WERI-Rb-1 (cell line): ENCODE measurements around the gene ZW10.

ENCODE experiments used
- DNase-seq: peaks from one replicate; pipeline ENCODE4 v3.0.0-alpha.2; 2020
- H3K27ac ChIP-seq: fragments of 250-450 bp; sonication (Bioruptor Pico); 2 replicates; pipeline ENCODE4 v1.5.1; 2020; ENCODE audit warnings: mild to moderate bottlenecking, moderate library complexity
- H3K27me3 ChIP-seq: fragments of 250-450 bp; sonication (Bioruptor Pico); 2 replicates; pipeline ENCODE4 v1.5.1; 2021; ENCODE audit warnings: mild to moderate bottlenecking, low read depth, moderate library complexity; ENCODE audit not compliant: insufficient read depth, severe bottlenecking
- H3K36me3 ChIP-seq: fragments of 250-450 bp; sonication (Bioruptor Pico); 2 replicates; pipeline ENCODE4 v1.5.1; 2020; ENCODE audit warnings: mild to moderate bottlenecking, moderate library complexity
- H3K4me3 ChIP-seq: 2 replicates; pipeline ENCODE4 v1.5.1; 2011; ENCODE audit warnings: low read depth, mild to moderate bottlenecking, control low read depth, low read length
- H3K9me3 ChIP-seq: fragments of 250-450 bp; sonication (Bioruptor Pico); 2 replicates; pipeline ENCODE4 v1.5.1; 2021; ENCODE audit warnings: mild to moderate bottlenecking, moderate library complexity; ENCODE audit not compliant: severe bottlenecking
- CTCF ChIP-seq: IDR thresholded peaks from 2 replicates; pipeline ENCODE4 v1.5.1; 2011; ENCODE audit warnings: low read depth, mild to moderate bottlenecking, control low read depth, inconsistent platforms, low read length

Gene ZW10

GRCh38 chr11:113736323-113736722 lies 37.2 kb downstream of the ZW10 start:
- peaks cover 41% of the 10 kb centered on the region for H3K36me3 ChIP-seq
- no peak overlapping the region for H3K27ac ChIP-seq
- no peaks in the 10 kb centered on the region for H3K9me3 ChIP-seq
- no peaks in the 10 kb centered on the region for H3K27me3 ChIP-seq
- no peak for DNase-seq
- no peak overlapping the region for H3K4me3 ChIP-seq
- TF ChIP-seq CTCF, result no peak

- H3K27me3 ChIP-seq, result no peaks in the 10 kb centered on the region
- H3K27ac ChIP-seq, result no peak overlapping the region
- no peak for TF ChIP-seq CTCF
- peaks cover 16% of the 10 kb centered on the region for H3K36me3 ChIP-seq
- no peak for DNase-seq
- no peak overlapping the region for H3K4me3 ChIP-seq
- H3K9me3 ChIP-seq, result no peaks in the 10 kb centered on the region
Observed at GRCh38 chr11:113732092-113732491, 41.4 kb downstream of the ZW10 start.

GRCh38 chr11:113730887-113731726 lies 42.4 kb downstream of the ZW10 start:
- peak; percentile 68 for TF ChIP-seq CTCF
- Histone ChIP-seq H3K27ac (no peak overlapping the region), H3K9me3 (no peaks in the 10 kb centered on the region), H3K4me3 (no peak overlapping the region), H3K27me3 (no peaks in the 10 kb centered on the region), H3K36me3 (peaks cover 6% of the 10 kb centered on the region)
- peak; percentile 56 for DNase-seq

GRCh38 chr11:113729456-113729855 lies 44.0 kb downstream of the ZW10 start:
- DNase-seq, result peak; percentile 36
- Histone ChIP-seq H3K27me3 (no peaks in the 10 kb centered on the region), H3K36me3 (no peaks in the 10 kb centered on the region), H3K4me3 (no peak overlapping the region), H3K27ac (no peak overlapping the region), H3K9me3 (no peaks in the 10 kb centered on the region)
- TF ChIP-seq CTCF, result no peak

GRCh38 chr11:113728814-113729213 lies 44.7 kb downstream of the ZW10 start:
- DNase-seq, result no peak
- no peak overlapping the region for H3K4me3 ChIP-seq
- TF ChIP-seq CTCF, result no peak
- H3K9me3 ChIP-seq, result no peaks in the 10 kb centered on the region
- no peaks in the 10 kb centered on the region for H3K36me3 ChIP-seq
- no peaks in the 10 kb centered on the region for H3K27me3 ChIP-seq
- no peak overlapping the region for H3K27ac ChIP-seq

- H3K36me3 ChIP-seq, result no peaks in the 10 kb centered on the region
- no peak overlapping the region for H3K4me3 ChIP-seq
- TF ChIP-seq CTCF, result no peak
- no peak overlapping the region for H3K27ac ChIP-seq
- no peaks in the 10 kb centered on the region for H3K9me3 ChIP-seq
- no peaks in the 10 kb centered on the region for H3K27me3 ChIP-seq
- DNase-seq, result no peak
Observed at GRCh38 chr11:113725913-113726312, 47.6 kb downstream of the ZW10 start.
